Natural killer cell treated with Interleukin-12 subunit alpha and Interleukin-12 subunit beta and Interleukin-15 and Interleukin-18, amount 100 ng/mL, for 72 hours (primary cell): ENCODE measurements around the gene DNAH6. TPM values are rescaled to one million over a fixed set of nuclear protein-coding genes. Genes with fewer than 3 reads are reported as not detected.

Experiments used
- ATAC-seq, 2 donors: fragments of 150-1000 bp; cut with Tn5 transposase in 1 of 2; sonication (Bioruptor Pico), chemical (Tn5 transposase) in 1 of 2; 2 replicates each; pipeline ENCODE4 v1.10.0; 2021
- DNase-seq: peaks from one replicate; pipeline ENCODE4 v3.0.0; 2022; ENCODE audit warnings: low spot score
- H3K27ac Mint-ChIP-seq, 2 donors: 1 replicate in 1 of 2; 2 replicates in 1 of 2; pipeline ENCODE4 v1.8.0; 2022; ENCODE audit warnings: mixed read lengths in 2 of 2, mild to moderate bottlenecking in 1 of 2, moderate library complexity in 1 of 2
- H3K27me3 Mint-ChIP-seq, 2 donors: 1 replicate in 1 of 2; 2 replicates in 1 of 2; pipeline ENCODE4 v1.8.0; 2022; ENCODE audit warnings: mixed read lengths in 2 of 2
- H3K36me3 Mint-ChIP-seq: one replicate; pipeline ENCODE4 v1.8.0; 2022; ENCODE audit warnings: mixed read lengths
- H3K4me1 Mint-ChIP-seq, 2 donors: 1 replicate in 1 of 2; 2 replicates in 1 of 2; pipeline ENCODE4 v1.8.0; 2022; ENCODE audit warnings: low read depth in 2 of 2, mixed read lengths in 2 of 2, mild to moderate bottlenecking in 1 of 2
- H3K4me3 Mint-ChIP-seq: one replicate; pipeline ENCODE4 v1.8.0; 2022; ENCODE audit warnings: mixed read lengths
- H3K9me3 Mint-ChIP-seq: 2 replicates; pipeline ENCODE4 v1.8.0; 2022; ENCODE audit warnings: mixed read lengths
- total RNA-seq, 2 donors: library from RNA; stranded (reverse); gene quantifications; one replicate each; pipeline ENCODE4 v1.2.3, GENCODE V29; 2022

DNAH6 gene
- total RNA-seq, 2 donors from 2014 or later, result 0.48 to 1.0 TPM

GRCh38 chr2:84799772-84800171 lies 283.5 kb downstream of the DNAH6 start:
- Mint-ChIP-seq H3K36me3 (no peaks in the 10 kb centered on the region), H3K4me1 (peaks cover 11 to 12% of the 10 kb centered on the region in 2 donors), H3K4me3 (peak overlapping the region; percentile 43), H3K9me3 (peaks cover 5% of the 10 kb centered on the region), H3K27ac (peak overlapping the region; percentile 10 to 15), H3K27me3 (no peaks in the 10 kb centered on the region)
- no peak for DNase-seq
- ATAC-seq, result no peak

GRCh38 chr2:84800194-84800805 lies 284.0 kb downstream of the DNAH6 start:
- H3K27me3 Mint-ChIP-seq, result no peaks in the 10 kb centered on the region
- ATAC-seq, result peak in 1 of 2 donors; percentile 60

GRCh38 chr2:84801811-84802210 lies 285.5 kb downstream of the DNAH6 start:
- no peaks in the 10 kb centered on the region for H3K27me3 Mint-ChIP-seq
- ATAC-seq, result no peak
- H3K36me3 Mint-ChIP-seq, result no peaks in the 10 kb centered on the region
- peaks cover 11 to 12% of the 10 kb centered on the region in 2 donors for H3K4me1 Mint-ChIP-seq
- no peak for DNase-seq
- H3K27ac Mint-ChIP-seq, result no peak overlapping the region
- no peak overlapping the region for H3K4me3 Mint-ChIP-seq
- peaks cover 5% of the 10 kb centered on the region for H3K9me3 Mint-ChIP-seq

More at GRCh38 chr2:84800194-84800805, 284.0 kb downstream of the DNAH6 start:
- H3K4me1 Mint-ChIP-seq, result peaks cover 11 to 12% of the 10 kb centered on the region in 2 donors
- H3K9me3 Mint-ChIP-seq, result peaks cover 5% of the 10 kb centered on the region
- H3K27ac Mint-ChIP-seq, result peak overlapping the region; percentile 10 to 15
- peak overlapping the region; percentile 43 for H3K4me3 Mint-ChIP-seq
- no peak for DNase-seq
- H3K36me3 Mint-ChIP-seq, result no peaks in the 10 kb centered on the region

GRCh38 chr2:84805250-84805958 lies 289.1 kb downstream of the DNAH6 start:
- no peak overlapping the region for H3K4me3 Mint-ChIP-seq
- no peaks in the 10 kb centered on the region for H3K27me3 Mint-ChIP-seq
- no peak for ATAC-seq
- H3K36me3 Mint-ChIP-seq, result no peaks in the 10 kb centered on the region
- H3K27ac Mint-ChIP-seq, result no peak overlapping the region
- H3K4me1 Mint-ChIP-seq, result peaks cover 11 to 16% of the 10 kb centered on the region in 2 donors
- DNase-seq, result no peak
- peaks cover 5% of the 10 kb centered on the region for H3K9me3 Mint-ChIP-seq

- Mint-ChIP-seq H3K4me3 (no peak overlapping the region), H3K27ac (no peak overlapping the region), H3K27me3 (no peaks in the 10 kb centered on the region), H3K4me1 (peaks cover 7 to 13% of the 10 kb centered on the region in 2 donors), H3K36me3 (no peaks in the 10 kb centered on the region), H3K9me3 (peaks cover 2% of the 10 kb centered on the region)
- ATAC-seq (no peak), DNase-seq (no peak)
These were observed 290.8 kb downstream of the DNAH6 start for GRCh38 chr2:84807063-84807485.

GRCh38 chr2:84808279-84808678 lies 292.0 kb downstream of the DNAH6 start:
- Mint-ChIP-seq H3K27ac (peak overlapping the region in 1 of 2 donors; percentile 38), H3K4me3 (no peak overlapping the region), H3K4me1 (peaks cover 7 to 13% of the 10 kb centered on the region in 2 donors), H3K9me3 (no peaks in the 10 kb centered on the region), H3K27me3 (no peaks in the 10 kb centered on the region), H3K36me3 (no peaks in the 10 kb centered on the region)
- DNase-seq, result no peak
- ATAC-seq, result no peak

- Mint-ChIP-seq H3K27me3 (no peaks in the 10 kb centered on the region), H3K36me3 (no peaks in the 10 kb centered on the region), H3K4me1 (peaks cover 13 to 23% of the 10 kb centered on the region in 2 donors), H3K4me3 (no peak overlapping the region), H3K9me3 (no peaks in the 10 kb centered on the region), H3K27ac (no peak overlapping the region)
- ATAC-seq (no peak), DNase-seq (no peak)
These were observed 295.6 kb downstream of the DNAH6 start for GRCh38 chr2:84811839-84812431.

GRCh38 chr2:84815146-84815545 lies 298.8 kb downstream of the DNAH6 start:
- Mint-ChIP-seq H3K4me1 (peaks cover 19 to 20% of the 10 kb centered on the region in 2 donors), H3K36me3 (no peaks in the 10 kb centered on the region), H3K27ac (no peak overlapping the region), H3K9me3 (no peaks in the 10 kb centered on the region), H3K27me3 (no peaks in the 10 kb centered on the region), H3K4me3 (no peak overlapping the region)
- ATAC-seq (no peak), DNase-seq (no peak)

GRCh38 chr2:84816426-84817026 lies 300.2 kb downstream of the DNAH6 start:
- Mint-ChIP-seq H3K27ac (peak overlapping the region; percentile 28 to 48), H3K4me1 (peaks cover 19 to 20% of the 10 kb centered on the region in 2 donors)
- no peak for ATAC-seq

GRCh38 chr2:84817239-84817655 lies 300.9 kb downstream of the DNAH6 start:
- Mint-ChIP-seq H3K36me3 (no peaks in the 10 kb centered on the region), H3K4me3 (peak overlapping the region; percentile 59), H3K27me3 (no peaks in the 10 kb centered on the region), H3K4me1 (peaks cover 18 to 19% of the 10 kb centered on the region in 2 donors), H3K27ac (peak overlapping the region; percentile 28 to 48), H3K9me3 (no peaks in the 10 kb centered on the region)
- ATAC-seq, result peak; percentile 61 to 79
- DNase-seq, result no peak

More at GRCh38 chr2:84816426-84817026, 300.2 kb downstream of the DNAH6 start:
- H3K27me3 Mint-ChIP-seq, result no peaks in the 10 kb centered on the region
- H3K9me3 Mint-ChIP-seq, result no peaks in the 10 kb centered on the region
- H3K36me3 Mint-ChIP-seq, result no peaks in the 10 kb centered on the region
- peak overlapping the region; percentile 59 for H3K4me3 Mint-ChIP-seq
- no peak for DNase-seq

GRCh38 chr2:84821806-84822205 lies 305.5 kb downstream of the DNAH6 start:
- Mint-ChIP-seq H3K4me1 (peaks cover 9 to 14% of the 10 kb centered on the region in 2 donors), H3K36me3 (no peaks in the 10 kb centered on the region)

GRCh38 chr2:84823229-84823628 lies 306.9 kb downstream of the DNAH6 start:
- Mint-ChIP-seq H3K9me3 (no peaks in the 10 kb centered on the region), H3K27me3 (no peaks in the 10 kb centered on the region), H3K4me3 (no peak overlapping the region), H3K36me3 (no peaks in the 10 kb centered on the region), H3K27ac (peak overlapping the region in 1 of 2 donors; percentile 9), H3K4me1 (peaks cover 0 to 2% of the 10 kb centered on the region in 2 donors)
- ATAC-seq (peak in 1 of 2 donors; percentile 11), DNase-seq (no peak)

More at GRCh38 chr2:84821806-84822205, 305.5 kb downstream of the DNAH6 start:
- H3K27me3 Mint-ChIP-seq, result no peaks in the 10 kb centered on the region
- DNase-seq (no peak), ATAC-seq (no peak)
- H3K4me3 Mint-ChIP-seq, result no peak overlapping the region
- H3K9me3 Mint-ChIP-seq, result no peaks in the 10 kb centered on the region
- no peak overlapping the region for H3K27ac Mint-ChIP-seq

GRCh38 chr2:84823788-84824187 lies 307.5 kb downstream of the DNAH6 start:
- H3K4me1 Mint-ChIP-seq, result peaks cover 5% of the 10 kb centered on the region in 2 donors
- ATAC-seq (peak in 1 of 2 donors; percentile 22), DNase-seq (no peak)
- no peak overlapping the region for H3K27ac Mint-ChIP-seq
- no peak overlapping the region for H3K4me3 Mint-ChIP-seq
- no peaks in the 10 kb centered on the region for H3K9me3 Mint-ChIP-seq
- no peaks in the 10 kb centered on the region for H3K36me3 Mint-ChIP-seq
- H3K27me3 Mint-ChIP-seq, result no peaks in the 10 kb centered on the region
